Osteocyte (in vitro differentiated cells): Measurements from ENCODE around the gene SETD2. TPM values are rescaled to one million over a fixed set of nuclear protein-coding genes. Genes with fewer than 3 reads are reported as not detected.
"Not testable (repeated sequence)": the region's sequence is repeated elsewhere in the genome, so short reads cannot be mapped to it uniquely, and the experiment has no call there.

Source experiments
- DNase-seq: peaks from one replicate; pipeline ENCODE4 v3.0.0; 2021; ENCODE audit warnings: mixed read lengths; ENCODE audit not compliant: unreplicated experiment; ENCODE audit errors: extremely low spot score
- H3K27ac Mint-ChIP-seq: one replicate; pipeline ENCODE4 v1.8.0; 2021; ENCODE audit warnings: mild to moderate bottlenecking, mixed read lengths; ENCODE audit not compliant: unreplicated experiment
- H3K27me3 Mint-ChIP-seq: one replicate; pipeline ENCODE4 v1.8.0; 2021; ENCODE audit warnings: mixed read lengths; ENCODE audit not compliant: unreplicated experiment
- H3K36me3 Mint-ChIP-seq: one replicate; pipeline ENCODE4 v1.8.0; 2021; ENCODE audit warnings: mixed read lengths; ENCODE audit not compliant: unreplicated experiment
- H3K4me1 Mint-ChIP-seq: one replicate; pipeline ENCODE4 v1.8.0; 2021; ENCODE audit warnings: mixed read lengths; ENCODE audit not compliant: unreplicated experiment
- H3K4me3 Mint-ChIP-seq: one replicate; pipeline ENCODE4 v1.8.0; 2021; ENCODE audit warnings: mild to moderate bottlenecking, moderate library complexity, mixed read lengths; ENCODE audit not compliant: unreplicated experiment
- H3K9me3 Mint-ChIP-seq: one replicate; pipeline ENCODE4 v1.8.0; 2021; ENCODE audit warnings: mixed read lengths; ENCODE audit not compliant: unreplicated experiment
- total RNA-seq: library from RNA; stranded (reverse); gene quantifications from 2 replicates; pipeline ENCODE4 v1.2.1, GENCODE V29; 2021
- TF ChIP-seq, protein P1 (sequence below): fragments of 200-600 bp; sonication (generic); IDR thresholded peaks from 2 replicates; pipeline ENCODE4 v1.5.0; 2021; ENCODE audit warnings: antibody characterized with exemption, mild to moderate bottlenecking, moderate library complexity

The SETD2 gene
- total RNA-seq, 1 donor from 2014 or later, result 45.0 TPM

DNA sequence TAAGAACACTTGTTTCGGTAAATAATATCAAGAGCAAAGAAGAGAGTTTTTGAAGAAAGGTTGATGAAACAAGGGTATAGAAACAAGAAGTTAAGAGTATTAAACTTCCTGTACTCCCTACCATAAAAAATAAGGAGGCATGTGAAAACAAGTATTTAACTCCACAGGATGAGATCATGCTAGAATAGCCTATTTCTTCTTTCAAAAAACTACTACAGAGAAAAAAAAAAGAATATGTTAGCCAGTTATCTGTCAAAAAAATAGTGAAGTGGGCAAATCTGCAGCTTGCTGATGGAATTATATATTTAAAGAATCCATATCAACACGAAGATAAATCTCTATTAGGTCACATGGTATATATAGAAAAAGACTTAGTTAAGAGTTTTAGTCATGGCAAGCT lies 33.4 kb downstream of the SETD2 start:
- no peak for DNase-seq
- TF ChIP-seq, protein P1, sequence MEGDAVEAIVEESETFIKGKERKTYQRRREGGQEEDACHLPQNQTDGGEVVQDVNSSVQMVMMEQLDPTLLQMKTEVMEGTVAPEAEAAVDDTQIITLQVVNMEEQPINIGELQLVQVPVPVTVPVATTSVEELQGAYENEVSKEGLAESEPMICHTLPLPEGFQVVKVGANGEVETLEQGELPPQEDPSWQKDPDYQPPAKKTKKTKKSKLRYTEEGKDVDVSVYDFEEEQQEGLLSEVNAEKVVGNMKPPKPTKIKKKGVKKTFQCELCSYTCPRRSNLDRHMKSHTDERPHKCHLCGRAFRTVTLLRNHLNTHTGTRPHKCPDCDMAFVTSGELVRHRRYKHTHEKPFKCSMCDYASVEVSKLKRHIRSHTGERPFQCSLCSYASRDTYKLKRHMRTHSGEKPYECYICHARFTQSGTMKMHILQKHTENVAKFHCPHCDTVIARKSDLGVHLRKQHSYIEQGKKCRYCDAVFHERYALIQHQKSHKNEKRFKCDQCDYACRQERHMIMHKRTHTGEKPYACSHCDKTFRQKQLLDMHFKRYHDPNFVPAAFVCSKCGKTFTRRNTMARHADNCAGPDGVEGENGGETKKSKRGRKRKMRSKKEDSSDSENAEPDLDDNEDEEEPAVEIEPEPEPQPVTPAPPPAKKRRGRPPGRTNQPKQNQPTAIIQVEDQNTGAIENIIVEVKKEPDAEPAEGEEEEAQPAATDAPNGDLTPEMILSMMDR, result no peak
- H3K9me3 Mint-ChIP-seq, result peaks cover 3% of the 10 kb centered on the region
- peaks cover under 1% of the 10 kb centered on the region for H3K36me3 Mint-ChIP-seq
- peak overlapping the region; percentile 25 for H3K27ac Mint-ChIP-seq
- peaks cover 13% of the 10 kb centered on the region for H3K4me1 Mint-ChIP-seq
- no peaks in the 10 kb centered on the region for H3K27me3 Mint-ChIP-seq
- H3K4me3 Mint-ChIP-seq, result no peak overlapping the region

GRCh38 chr3:47128137-47128536 lies 35.8 kb downstream of the SETD2 start:
- Mint-ChIP-seq H3K27ac (no peak overlapping the region), H3K4me1 (peaks cover 10% of the 10 kb centered on the region), H3K27me3 (no peaks in the 10 kb centered on the region), H3K9me3 (peaks cover 3% of the 10 kb centered on the region), H3K4me3 (no peak overlapping the region), H3K36me3 (peaks cover 21% of the 10 kb centered on the region)
- no peak for DNase-seq
- TF ChIP-seq, protein P1, result no peak

- H3K27ac Mint-ChIP-seq, result no peak overlapping the region
- TF ChIP-seq, protein P1, result no peak
Measured at GRCh38 chr3:47123857-47124256, 40.1 kb downstream of the SETD2 start.

GRCh38 chr3:47121409-47121808 lies 42.5 kb downstream of the SETD2 start:
- no peak overlapping the region for H3K4me3 Mint-ChIP-seq
- H3K27ac Mint-ChIP-seq, result no peak overlapping the region
- no peak for DNase-seq
- H3K27me3 Mint-ChIP-seq, result no peaks in the 10 kb centered on the region
- H3K9me3 Mint-ChIP-seq, result no peaks in the 10 kb centered on the region
- peaks cover 61% of the 10 kb centered on the region for H3K36me3 Mint-ChIP-seq
- H3K4me1 Mint-ChIP-seq, result peaks cover 2% of the 10 kb centered on the region
- TF ChIP-seq, protein P1, result no peak

More at GRCh38 chr3:47123857-47124256, 40.1 kb downstream of the SETD2 start:
- H3K4me1 Mint-ChIP-seq, result peaks cover 2% of the 10 kb centered on the region
- peaks cover 53% of the 10 kb centered on the region for H3K36me3 Mint-ChIP-seq
- no peaks in the 10 kb centered on the region for H3K27me3 Mint-ChIP-seq
- no peaks in the 10 kb centered on the region for H3K9me3 Mint-ChIP-seq
- no peak overlapping the region for H3K4me3 Mint-ChIP-seq
- DNase-seq, result no peak

DNA sequence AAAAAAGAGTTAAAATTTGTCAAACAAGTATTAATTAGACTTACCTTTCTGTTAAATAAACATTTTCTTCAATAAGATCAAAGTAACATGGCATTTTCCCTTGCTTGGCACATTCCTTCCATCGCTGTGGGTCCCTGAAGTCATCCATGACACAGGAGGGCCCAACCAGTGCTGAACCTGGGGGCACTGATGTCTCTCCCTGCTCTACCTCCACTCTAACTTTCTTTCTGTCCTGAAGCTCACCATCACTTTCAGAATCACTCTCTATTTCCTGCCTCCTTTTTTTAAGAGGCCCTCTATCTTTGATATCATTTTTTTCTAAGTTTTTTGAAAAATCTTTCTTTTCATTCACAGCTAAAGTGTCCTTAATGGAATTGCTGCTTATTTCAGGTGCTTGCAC lies 43.8 kb downstream of the SETD2 start:
- H3K27ac Mint-ChIP-seq, result no peak overlapping the region
- peaks cover 3% of the 10 kb centered on the region for H3K4me1 Mint-ChIP-seq

GRCh38 chr3:47119387-47119786 lies 44.5 kb downstream of the SETD2 start:
- not testable (repeated sequence) for H3K9me3 Mint-ChIP-seq, H3K27me3 Mint-ChIP-seq, DNase-seq, H3K4me1 Mint-ChIP-seq, H3K4me3 Mint-ChIP-seq
- peak overlapping the region; percentile 56 for H3K27ac Mint-ChIP-seq
- peaks cover 62% of the 10 kb centered on the region for H3K36me3 Mint-ChIP-seq

More for the DNA sequence above, 43.8 kb downstream of the SETD2 start:
- no peaks in the 10 kb centered on the region for H3K27me3 Mint-ChIP-seq
- peaks cover 61% of the 10 kb centered on the region for H3K36me3 Mint-ChIP-seq
- H3K9me3 Mint-ChIP-seq, result no peaks in the 10 kb centered on the region
- H3K4me3 Mint-ChIP-seq, result no peak overlapping the region
- DNase-seq, result no peak
- TF ChIP-seq, protein P1, result no peak
